GM23338 (cell line): ENCODE results near the gene EN2. TPM values are rescaled to one million over a fixed set of nuclear protein-coding genes. Genes with fewer than 3 reads are reported as not detected.

Experiments used
- ATAC-seq: fragments of 200-7000 bp; cut with Tn5 transposase; 3 replicates; pipeline ENCODE4 v1.9.1; 2020
- DNase-seq: peaks from one replicate; pipeline ENCODE4 v3.0.0-alpha.2; 2015; ENCODE audit warnings: low spot score
- H2AFZ ChIP-seq: fragments of 200-600 bp; sonication (generic); 2 replicates; pipeline ENCODE4 v1.8.0; 2016; ENCODE audit warnings: antibody characterized with exemption, mild to moderate bottlenecking, moderate library complexity
- H3F3A ChIP-seq: fragments of 200-600 bp; sonication (generic); replicated peaks from 2 replicates; pipeline ENCODE4 v1.8.0; 2017; ENCODE audit warnings: antibody characterized with exemption, mixed run types, low read depth
- H3K27ac ChIP-seq: fragments of 200-600 bp; sonication (generic); 2 replicates; pipeline ENCODE4 v1.6.1; 2016; ENCODE audit warnings: low read depth
- H3K27me3 ChIP-seq: fragments of 200-600 bp; sonication (generic); 2 replicates; pipeline ENCODE4 v1.8.0; 2016; ENCODE audit warnings: mild to moderate bottlenecking, mixed run types, moderate library complexity; ENCODE audit not compliant: insufficient read depth
- H3K36me3 ChIP-seq: fragments of 200-600 bp; sonication (generic); 2 replicates; pipeline ENCODE4 v1.8.0; 2016; ENCODE audit warnings: mild to moderate bottlenecking; ENCODE audit not compliant: insufficient read depth
- H3K4me1 ChIP-seq: fragments of 200-600 bp; sonication (generic); 2 replicates; pipeline ENCODE4 v1.8.0; 2016; ENCODE audit warnings: mild to moderate bottlenecking, moderate library complexity; ENCODE audit not compliant: insufficient read depth
- H3K4me2 ChIP-seq: fragments of 200-600 bp; sonication (generic); 2 replicates; pipeline ENCODE4 v1.7.1; 2017; ENCODE audit warnings: mixed run types
- H3K4me3 ChIP-seq: fragments of 200-600 bp; sonication (generic); 2 replicates; pipeline ENCODE4 v1.6.1; 2016; ENCODE audit warnings: mixed run types
- H3K79me2 ChIP-seq: fragments of 200-600 bp; sonication (generic); replicated peaks from 2 replicates; pipeline ENCODE4 v1.8.0; 2017; ENCODE audit warnings: mild to moderate bottlenecking; ENCODE audit not compliant: insufficient read depth
- H3K9me2 ChIP-seq: fragments of 200-600 bp; sonication (generic); 2 replicates; pipeline ENCODE4 v1.8.0; 2017; ENCODE audit not compliant: insufficient read depth
- H4K20me1 ChIP-seq: fragments of 200-600 bp; sonication (generic); replicated peaks from 2 replicates; pipeline ENCODE4 v1.8.0; 2017; ENCODE audit warnings: mild to moderate bottlenecking; ENCODE audit not compliant: insufficient read depth
- H3K27ac Mint-ChIP-seq: 2 replicates; pipeline ENCODE4 v1.8.0; 2020; ENCODE audit warnings: inconsistent platforms, mild to moderate bottlenecking, moderate library complexity, mixed read lengths
- H3K27me3 Mint-ChIP-seq: 3 replicates; pipeline ENCODE4 v1.8.0; 2022; ENCODE audit warnings: low read depth, mild to moderate bottlenecking, moderate library complexity, mixed read lengths, inconsistent platforms; ENCODE audit not compliant: insufficient read depth, poor library complexity
- H3K36me3 Mint-ChIP-seq: 3 replicates; pipeline ENCODE4 v1.8.0; 2021; ENCODE audit warnings: low read depth, mild to moderate bottlenecking, inconsistent platforms, moderate library complexity, mixed read lengths
- H3K4me1 Mint-ChIP-seq: 3 replicates; pipeline ENCODE4 v1.8.0; 2020; ENCODE audit warnings: mild to moderate bottlenecking, inconsistent platforms, mixed read lengths
- H3K4me3 Mint-ChIP-seq: 3 replicates; pipeline ENCODE4 v1.8.0; 2021; ENCODE audit warnings: moderate library complexity, mild to moderate bottlenecking, inconsistent platforms, mixed read lengths
- H3K9me3 Mint-ChIP-seq: 3 replicates; pipeline ENCODE4 v1.8.0; 2020; ENCODE audit warnings: moderate library complexity, mild to moderate bottlenecking, inconsistent platforms, mixed read lengths
- CREB1 ChIP-seq: fragments of 250-450 bp; sonication (Bioruptor Pico); IDR thresholded peaks from 2 replicates; pipeline ENCODE4 v1.5.0; 2020; ENCODE audit warnings: low read depth, mild to moderate bottlenecking, moderate library complexity
- EZH2 ChIP-seq: fragments of 200-600 bp; sonication (generic); IDR thresholded peaks from one replicate; pipeline ENCODE4 v1.8.0; 2017; ENCODE audit warnings: antibody characterized with exemption, mild to moderate bottlenecking, low read depth; ENCODE audit not compliant: unreplicated experiment
- EZH2phosphoT487 ChIP-seq: fragments of 200-600 bp; sonication (generic); IDR thresholded peaks from one replicate; pipeline ENCODE4 v1.8.1; 2018; ENCODE audit warnings: antibody characterized with exemption; ENCODE audit not compliant: unreplicated experiment
- JUNB ChIP-seq: IDR thresholded peaks from one replicate; pipeline ENCODE4 v1.6.1; 2016; ENCODE audit warnings: antibody characterized with exemption; ENCODE audit not compliant: unreplicated experiment
- NANOG ChIP-seq: IDR thresholded peaks from 2 replicates; pipeline ENCODE4 v1.6.1; 2016; ENCODE audit warnings: antibody characterized with exemption, borderline replicate concordance
- POLR2AphosphoS5 ChIP-seq: IDR thresholded peaks from 2 replicates; pipeline ENCODE4 v1.6.1; 2016; ENCODE audit warnings: antibody characterized with exemption, low read depth
- REST ChIP-seq: IDR thresholded peaks from one replicate; pipeline ENCODE4 v1.6.1; 2018; ENCODE audit warnings: antibody characterized with exemption; ENCODE audit not compliant: unreplicated experiment
- STAT1 ChIP-seq: IDR thresholded peaks from one replicate; pipeline ENCODE4 v1.6.1; 2016; ENCODE audit warnings: antibody characterized with exemption; ENCODE audit not compliant: unreplicated experiment
- ZNF114 ChIP-seq: fragments of 250-450 bp; sonication (Bioruptor Pico); IDR thresholded peaks from 2 replicates; pipeline ENCODE4 v1.5.0; 2020; ENCODE audit warnings: mild to moderate bottlenecking, moderate library complexity
- ZNF331 ChIP-seq: fragments of 250-450 bp; sonication (Bioruptor Pico); IDR thresholded peaks from 2 replicates; pipeline ENCODE4 v1.5.0; 2020; ENCODE audit warnings: low read depth, mild to moderate bottlenecking, moderate library complexity
- ZNF462 ChIP-seq: fragments of 250-450 bp; sonication (Bioruptor Pico); IDR thresholded peaks from 2 replicates; pipeline ENCODE4 v1.5.0; 2020; ENCODE audit warnings: mild to moderate bottlenecking, moderate library complexity
- polyA plus RNA-seq: library from polyadenylated mRNA; unstranded; fragments of >200 nt; fragmentation: Nextera tagmentation; extraction: Ambion mirVana; gene quantifications from 2 replicates; pipeline ENCODE4 v1.2.1, GENCODE V29; 2016
- total RNA-seq: library from RNA; depleted of rRNA; stranded (reverse); fragments of >200 nt; shearing (Covaris generic); gene quantifications from 2 replicates; pipeline ENCODE4 v1.2.3, GENCODE V29; 2014
- TF ChIP-seq, protein P1 (sequence below): IDR thresholded peaks from 2 replicates; pipeline ENCODE4 v1.6.1; 2016; ENCODE audit warnings: antibody characterized with exemption
- TF ChIP-seq, protein P2 (sequence below), 2 experiments: fragments of 200-600 bp in 1 of 2; sonication (generic) in 1 of 2; conservative IDR thresholded peaks; 2 replicates each; pipeline versions ENCODE4 v1.5.1 to v1.6.1; 2016 to 2017; ENCODE audit warnings: antibody characterized with exemption in 2 of 2, low read depth in 2 of 2, mild to moderate bottlenecking in 2 of 2, moderate library complexity in 1 of 2

EN2 gene
- total and polyA plus RNA-seq, 2 experiments from 2014 or later: not detected

- H4K20me1 ChIP-seq: no peaks in the 10 kb centered on the region
- no peaks in the 10 kb centered on the region; the same call in 1 of the 2 replicates for H3K9me2 ChIP-seq
Measured at GRCh38 chr7:155431231-155431630, 26.7 kb upstream of the EN2 start.

More at GRCh38 chr7:155431231-155431630, 26.7 kb upstream of the EN2 start:
- H3K4me1 ChIP-seq: no peaks in the 10 kb centered on the region
- H2AFZ ChIP-seq: no peak overlapping the region
- H3F3A ChIP-seq: no peaks in the 10 kb centered on the region
- no peak overlapping the region for H3K4me2 ChIP-seq
- no peaks in the 10 kb centered on the region for H3K27me3 ChIP-seq
- H3K9me3 Mint-ChIP-seq: peaks cover 2% of the 10 kb centered on the region
- no peak for TF ChIP-seq EZH2phosphoT487
- no peak for TF ChIP-seq POLR2AphosphoS5
- TF ChIP-seq, protein P1, sequence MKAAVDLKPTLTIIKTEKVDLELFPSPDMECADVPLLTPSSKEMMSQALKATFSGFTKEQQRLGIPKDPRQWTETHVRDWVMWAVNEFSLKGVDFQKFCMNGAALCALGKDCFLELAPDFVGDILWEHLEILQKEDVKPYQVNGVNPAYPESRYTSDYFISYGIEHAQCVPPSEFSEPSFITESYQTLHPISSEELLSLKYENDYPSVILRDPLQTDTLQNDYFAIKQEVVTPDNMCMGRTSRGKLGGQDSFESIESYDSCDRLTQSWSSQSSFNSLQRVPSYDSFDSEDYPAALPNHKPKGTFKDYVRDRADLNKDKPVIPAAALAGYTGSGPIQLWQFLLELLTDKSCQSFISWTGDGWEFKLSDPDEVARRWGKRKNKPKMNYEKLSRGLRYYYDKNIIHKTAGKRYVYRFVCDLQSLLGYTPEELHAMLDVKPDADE: no peak
- no peak for TF ChIP-seq ZNF462 (CRISPR knock-in tag)
- no peak for TF ChIP-seq CREB1 (CRISPR knock-in tag)
- no peak for TF ChIP-seq EZH2
- TF ChIP-seq, protein P2, sequence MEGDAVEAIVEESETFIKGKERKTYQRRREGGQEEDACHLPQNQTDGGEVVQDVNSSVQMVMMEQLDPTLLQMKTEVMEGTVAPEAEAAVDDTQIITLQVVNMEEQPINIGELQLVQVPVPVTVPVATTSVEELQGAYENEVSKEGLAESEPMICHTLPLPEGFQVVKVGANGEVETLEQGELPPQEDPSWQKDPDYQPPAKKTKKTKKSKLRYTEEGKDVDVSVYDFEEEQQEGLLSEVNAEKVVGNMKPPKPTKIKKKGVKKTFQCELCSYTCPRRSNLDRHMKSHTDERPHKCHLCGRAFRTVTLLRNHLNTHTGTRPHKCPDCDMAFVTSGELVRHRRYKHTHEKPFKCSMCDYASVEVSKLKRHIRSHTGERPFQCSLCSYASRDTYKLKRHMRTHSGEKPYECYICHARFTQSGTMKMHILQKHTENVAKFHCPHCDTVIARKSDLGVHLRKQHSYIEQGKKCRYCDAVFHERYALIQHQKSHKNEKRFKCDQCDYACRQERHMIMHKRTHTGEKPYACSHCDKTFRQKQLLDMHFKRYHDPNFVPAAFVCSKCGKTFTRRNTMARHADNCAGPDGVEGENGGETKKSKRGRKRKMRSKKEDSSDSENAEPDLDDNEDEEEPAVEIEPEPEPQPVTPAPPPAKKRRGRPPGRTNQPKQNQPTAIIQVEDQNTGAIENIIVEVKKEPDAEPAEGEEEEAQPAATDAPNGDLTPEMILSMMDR (conservative IDR thresholded peaks at IDR 0.05; ENCODE audit: low read depth in 2 of 2): no peak
- no peak for TF ChIP-seq ZNF114 (CRISPR knock-in tag)
- TF ChIP-seq ZNF331 (CRISPR knock-in tag): no peak
- TF ChIP-seq JUNB: no peak
- TF ChIP-seq STAT1: no peak
- TF ChIP-seq NANOG: no peak
- no peak for TF ChIP-seq REST
- peaks cover 19% of the 10 kb centered on the region for H3K27me3 Mint-ChIP-seq
- ATAC-seq (no peak), DNase-seq (no peak)
- no peaks in the 10 kb centered on the region for H3K79me2 ChIP-seq
- no peak overlapping the region for H3K27ac ChIP-seq
- H3K4me3 ChIP-seq: no peak overlapping the region
- no peaks in the 10 kb centered on the region for H3K36me3 Mint-ChIP-seq
- no peaks in the 10 kb centered on the region for H3K4me1 Mint-ChIP-seq
- no peak overlapping the region for H3K4me3 Mint-ChIP-seq
- H3K27ac Mint-ChIP-seq: no peak overlapping the region
- H3K36me3 ChIP-seq: no peaks in the 10 kb centered on the region
